ENCODE measurements around the gene FREM3.

The FREM3 gene

GRCh38 chr4:143558823-143559756, 141.4 kb downstream of the FREM3 start:
- peak overlapping the region; percentile 62 for H3K4me3 ChIP-seq (replicated peaks; ENCODE audit: low read depth, low read length)
- peak; percentile 57 for TF ChIP-seq CTCF (IDR thresholded peaks at IDR 0.05; ENCODE audit: low read length, missing control alignments)
- peak; percentile 66 for DNase-seq (ENCODE audit: low read depth)

GRCh38 chr4:143558286-143558685, 142.2 kb downstream of the FREM3 start:
- TF ChIP-seq CTCF (IDR thresholded peaks at IDR 0.05; ENCODE audit: low read length, missing control alignments): no peak
- no peak overlapping the region for H3K4me3 ChIP-seq (replicated peaks; ENCODE audit: low read depth, low read length)
- no peak for DNase-seq (ENCODE audit: low read depth)

DNA sequence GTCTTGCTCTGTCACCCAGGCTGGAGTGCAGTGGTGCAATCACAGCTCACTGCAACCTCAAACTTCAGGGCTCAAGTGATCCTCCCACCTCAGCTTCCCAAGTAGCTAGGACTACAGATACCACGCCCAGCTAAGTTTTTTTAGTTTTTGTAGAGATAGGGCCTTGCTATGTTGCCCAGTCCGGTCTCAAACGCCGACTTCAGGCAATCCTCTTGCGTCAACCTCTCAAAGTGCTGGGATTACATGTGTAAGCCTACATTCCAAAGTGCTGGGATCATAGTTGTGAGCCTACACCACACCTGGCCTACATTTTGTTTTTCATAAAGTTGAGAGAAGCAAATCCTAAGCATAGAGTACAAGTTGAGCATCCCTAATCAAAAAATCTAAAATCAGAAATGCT, 144.8 kb downstream of the FREM3 start:
- no peak for DNase-seq (ENCODE audit: low read depth)
- no peak overlapping the region for H3K4me3 ChIP-seq (replicated peaks; ENCODE audit: low read depth, low read length)
- TF ChIP-seq CTCF (IDR thresholded peaks at IDR 0.05; ENCODE audit: low read length, missing control alignments): no peak

GRCh38 chr4:143554728-143555597, 145.5 kb downstream of the FREM3 start:
- DNase-seq (ENCODE audit: low read depth): no peak
- no peak overlapping the region for H3K4me3 ChIP-seq (replicated peaks; ENCODE audit: low read depth, low read length)
- no peak for TF ChIP-seq CTCF (IDR thresholded peaks at IDR 0.05; ENCODE audit: low read length, missing control alignments)

DNA sequence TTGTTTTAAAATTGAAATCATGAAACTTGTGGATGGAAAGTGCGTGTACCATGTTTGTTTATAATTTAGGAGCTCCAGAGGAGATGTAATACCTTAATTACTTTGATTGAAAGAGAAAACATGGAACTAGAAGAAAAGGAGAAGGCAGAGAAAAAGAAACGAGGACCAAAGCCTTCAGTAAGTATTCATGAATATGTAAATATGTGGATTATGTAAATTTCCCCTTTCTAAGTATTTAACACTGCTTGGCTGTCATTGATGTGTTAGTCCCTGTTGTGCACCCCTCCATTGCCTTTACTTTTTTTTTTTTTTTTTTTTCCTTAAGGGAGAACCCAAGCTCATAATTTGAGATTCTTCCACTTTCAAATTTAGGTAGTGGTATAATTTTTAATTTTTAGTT, 150.5 kb downstream of the FREM3 start:
- no peak for DNase-seq (ENCODE audit: low read depth)
- H3K4me3 ChIP-seq (replicated peaks; ENCODE audit: low read depth, low read length): no peak overlapping the region
- TF ChIP-seq CTCF (IDR thresholded peaks at IDR 0.05; ENCODE audit: low read length, missing control alignments): no peak

GRCh38 chr4:143539670-143540023, 160.8 kb downstream of the FREM3 start:
- TF ChIP-seq CTCF (IDR thresholded peaks at IDR 0.05; ENCODE audit: low read length, missing control alignments): no peak
- DNase-seq (ENCODE audit: low read depth): no peak
- H3K4me3 ChIP-seq (replicated peaks; ENCODE audit: low read depth, low read length): no peak overlapping the region

All from fibroblast of pulmonary artery (primary cell).